ENCODE data around the gene FGD5.
"Not testable (repeated sequence)": the region's sequence is repeated elsewhere in the genome, so short reads cannot be mapped to it uniquely, and the experiment has no call there.

The FGD5 gene

DNA sequence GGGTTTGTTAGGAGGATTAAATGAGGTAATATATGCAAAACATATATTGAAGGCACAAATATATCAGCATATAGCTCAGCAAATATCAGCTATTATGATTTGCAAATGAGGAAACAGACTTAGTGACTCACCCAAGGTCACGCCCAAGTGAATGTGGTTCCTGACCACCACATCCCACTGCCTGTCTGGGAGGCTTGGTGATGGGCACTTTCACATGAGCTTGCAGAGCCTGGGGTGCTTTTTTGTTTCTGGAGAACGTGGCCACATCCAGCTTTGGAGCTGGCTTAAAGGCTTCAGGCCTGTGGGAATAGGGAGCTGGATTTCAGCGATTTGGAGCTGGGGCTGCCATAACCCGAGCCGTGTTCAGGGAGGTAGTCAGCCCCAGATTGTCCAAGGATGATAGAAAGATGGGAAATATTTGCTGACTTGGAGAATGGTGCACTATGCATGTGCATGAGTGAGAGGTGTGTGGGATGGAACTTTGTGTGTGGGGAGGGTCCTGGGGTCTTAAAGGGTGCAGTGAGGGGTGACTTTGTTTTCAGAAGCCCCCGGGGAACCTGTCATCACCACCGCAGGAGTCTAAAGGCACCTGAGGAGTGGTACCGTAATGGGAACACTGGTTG, 12.0 kb upstream of the FGD5 start:
- DNase-seq = peak; percentile 24

DNA sequence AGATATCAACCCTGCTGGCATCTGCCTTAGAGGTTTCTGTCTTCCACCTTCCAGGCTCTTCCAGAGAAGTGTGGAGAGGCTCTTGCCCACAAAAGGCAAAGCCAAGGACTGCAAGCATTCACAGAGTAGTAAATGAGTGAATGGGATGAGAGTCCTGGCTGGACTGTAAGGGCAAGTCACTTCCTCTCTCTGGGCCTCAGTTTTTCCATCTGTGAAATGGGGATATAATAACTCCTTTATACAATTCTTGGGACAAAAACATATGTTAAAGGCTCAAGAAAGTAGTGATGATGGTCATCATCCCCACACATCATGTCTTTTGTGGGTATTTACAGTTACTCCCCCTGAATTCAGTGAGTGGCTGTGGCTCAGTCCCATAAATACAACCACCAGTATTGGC, 10.7 kb upstream of the FGD5 start:
- no peak for DNase-seq

DNA sequence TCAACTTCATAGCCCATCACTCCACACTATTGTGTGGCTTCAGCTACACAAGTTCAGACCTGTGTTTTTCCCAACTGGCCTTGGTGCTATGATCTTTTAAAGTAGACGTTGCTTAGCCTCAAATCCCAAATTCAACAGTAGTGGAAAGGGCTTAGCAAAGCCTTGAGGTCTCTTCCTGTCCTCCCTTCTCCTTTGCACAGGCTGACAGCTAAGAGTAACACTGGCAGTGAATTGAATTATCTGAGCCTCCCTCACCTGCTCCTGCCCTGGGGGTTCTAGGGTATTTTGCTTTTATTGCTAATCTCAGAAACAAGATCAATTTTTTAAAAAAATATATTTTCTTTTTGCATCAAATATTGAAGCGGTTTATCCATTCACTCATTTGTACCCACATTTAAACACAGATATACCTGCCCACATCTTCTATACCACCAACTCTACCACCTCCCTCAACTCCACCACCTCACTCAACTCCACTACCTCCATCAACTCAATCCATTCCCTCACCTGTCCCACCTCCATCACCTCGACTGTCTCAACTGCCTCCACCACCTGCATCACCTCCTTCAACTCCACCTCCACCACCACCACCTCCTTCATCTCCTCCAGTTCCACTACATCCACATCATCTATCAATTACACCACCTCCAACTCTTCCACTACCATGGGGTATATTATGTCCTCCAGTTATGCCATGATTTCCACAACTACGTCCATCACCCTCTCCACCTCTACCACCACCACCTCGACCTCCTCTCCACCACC, 10.1 kb upstream of the FGD5 start:
- no peak for DNase-seq

DNA sequence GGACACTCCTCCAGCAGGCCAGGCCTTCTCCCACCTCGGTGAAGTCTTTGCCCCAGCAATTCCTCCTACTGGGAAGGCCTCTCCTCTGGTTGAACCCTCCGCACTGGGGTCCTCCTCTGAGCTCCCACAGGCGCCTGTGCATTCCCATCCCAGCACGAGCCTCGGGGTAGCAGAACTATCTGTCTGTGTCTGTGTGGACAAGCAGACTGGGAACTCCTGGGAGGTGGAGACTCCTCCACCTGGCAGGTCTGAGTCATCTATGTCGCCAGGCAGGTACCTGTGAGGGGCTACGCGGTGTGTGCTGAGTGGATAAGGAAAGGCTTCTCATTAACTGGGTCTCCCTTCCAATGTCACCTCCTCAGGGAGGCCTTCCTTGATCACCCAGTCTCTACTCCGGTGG, 9.2 kb upstream of the FGD5 start:
- DNase-seq = not testable (repeated sequence)

DNA sequence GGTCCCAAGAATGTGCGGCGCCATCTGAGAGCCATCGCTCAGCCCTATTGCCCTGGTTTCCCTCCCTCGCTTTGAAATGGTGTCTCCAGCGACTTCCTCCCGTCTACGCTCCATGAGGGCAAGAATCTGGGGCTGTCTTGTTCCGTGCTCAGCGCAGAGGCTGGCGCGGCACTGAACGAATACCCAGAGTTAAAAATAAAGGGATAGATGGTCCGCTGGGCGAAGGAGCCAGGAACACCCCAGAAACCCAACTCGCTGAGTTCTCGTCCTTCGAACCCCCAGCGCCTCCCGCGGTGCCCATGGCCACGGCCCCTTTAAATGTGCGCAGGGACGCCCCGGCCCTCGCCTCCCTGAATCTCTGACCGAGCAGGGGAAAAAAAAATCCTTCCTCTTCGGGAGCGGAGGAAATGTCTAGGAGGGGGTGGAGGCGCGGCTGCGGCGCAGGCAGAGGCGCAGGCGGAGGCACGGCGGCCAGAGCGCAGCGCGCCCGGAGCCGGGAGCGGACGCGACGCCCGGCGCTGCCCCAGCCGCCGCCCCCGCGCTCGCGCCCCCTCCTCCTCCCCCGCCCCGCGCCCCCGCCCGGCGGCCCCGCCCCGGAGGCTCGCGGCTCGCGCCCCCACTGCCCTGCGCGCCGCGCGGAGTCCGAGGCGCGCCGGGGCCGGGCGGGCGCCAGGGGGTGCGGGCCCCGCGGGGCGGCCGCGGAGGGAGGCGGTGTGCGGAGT, 8.5 kb upstream of the FGD5 start:
- DNase-seq = no peak

DNA sequence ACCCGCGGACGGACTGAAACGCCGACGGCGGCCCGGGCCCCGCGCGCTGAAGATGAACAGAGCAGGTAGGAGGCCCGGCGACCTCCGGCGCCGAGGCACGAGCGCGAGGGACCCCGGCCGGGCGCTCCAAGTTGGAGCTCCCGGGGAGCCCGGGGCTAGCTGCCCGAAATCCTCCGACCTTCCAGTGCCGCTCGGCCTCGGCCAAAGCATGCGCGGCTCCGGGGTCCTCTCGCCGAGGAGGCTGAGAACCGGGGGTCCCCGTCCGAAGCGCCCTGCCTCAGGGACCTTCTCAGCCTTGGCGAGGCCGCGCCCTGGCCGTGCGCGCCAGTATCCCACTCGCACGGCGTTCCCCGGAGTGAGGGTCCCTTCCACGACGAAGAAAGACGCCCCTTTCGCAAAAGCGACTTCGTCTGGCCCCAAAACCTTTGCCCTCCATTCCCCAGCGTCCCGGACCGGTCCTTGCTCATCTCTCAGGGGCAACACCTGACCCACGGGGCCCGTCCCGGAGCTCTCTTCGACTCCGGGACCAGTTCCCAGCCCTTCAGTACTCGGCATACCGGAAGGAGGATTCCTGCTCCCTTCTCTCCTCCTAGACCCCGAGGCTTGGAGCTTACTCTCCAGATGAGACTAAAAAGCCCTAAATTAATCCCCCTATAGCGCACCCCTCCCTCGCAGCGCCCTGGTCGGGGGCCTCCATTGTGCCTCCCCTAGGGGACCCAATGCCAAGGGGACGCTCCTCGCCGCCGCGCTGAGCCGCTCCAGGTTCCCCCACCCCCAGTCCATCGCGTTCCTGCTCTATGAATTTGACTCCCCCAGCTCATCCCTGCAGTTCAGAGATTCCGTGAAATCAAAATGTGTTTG, 7.7 kb upstream of the FGD5 start:
- DNase-seq = no peak

DNA sequence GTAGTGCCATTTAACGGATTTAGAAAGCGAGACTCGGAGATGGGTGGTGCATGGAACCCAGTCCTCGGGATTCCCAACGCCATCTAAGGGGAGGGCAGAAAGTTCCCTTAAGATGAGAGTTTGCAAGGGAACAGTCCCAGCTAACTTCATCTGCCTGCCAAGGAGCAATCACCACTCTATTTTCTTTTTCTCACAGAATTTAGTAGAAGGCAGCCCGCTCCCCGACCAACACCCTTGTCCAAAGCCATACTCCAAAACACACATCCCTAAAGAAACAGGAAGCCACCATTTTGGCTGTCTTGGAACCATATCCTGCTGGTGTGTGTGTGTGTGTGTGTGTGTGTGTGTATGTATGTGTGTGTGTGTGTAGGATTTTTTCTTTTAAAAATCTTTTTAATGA, 7.1 kb upstream of the FGD5 start:
- no peak for DNase-seq

DNA sequence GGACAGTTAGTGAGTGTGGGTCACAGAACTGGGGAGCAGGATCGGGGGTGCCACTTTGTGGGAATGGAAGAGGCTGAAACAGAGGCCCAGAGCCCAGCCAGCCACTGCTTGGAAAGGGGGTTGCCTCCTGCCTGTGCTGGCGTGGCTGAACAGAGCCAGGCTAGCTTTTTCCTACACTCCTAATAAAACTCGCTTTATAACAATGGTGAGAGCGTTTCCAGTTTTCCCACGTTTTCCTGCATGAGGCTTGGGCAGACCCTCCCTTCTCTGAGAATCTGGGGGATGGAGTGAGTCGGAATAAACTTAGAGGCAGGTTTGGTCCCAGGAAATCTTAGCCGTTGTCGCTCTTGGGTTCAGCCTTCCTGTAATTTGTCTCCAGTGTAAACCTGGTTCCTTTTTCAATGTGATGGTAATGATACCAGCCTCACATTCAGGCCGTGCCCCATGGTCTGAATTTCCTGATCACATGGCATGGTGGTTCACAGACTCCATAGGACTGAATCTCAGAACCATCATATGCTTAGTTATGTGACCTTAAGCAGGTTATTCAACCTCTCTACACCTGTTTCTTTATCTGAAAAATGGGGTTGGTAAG, 6.5 kb upstream of the FGD5 start:
- no peak for DNase-seq

DNA sequence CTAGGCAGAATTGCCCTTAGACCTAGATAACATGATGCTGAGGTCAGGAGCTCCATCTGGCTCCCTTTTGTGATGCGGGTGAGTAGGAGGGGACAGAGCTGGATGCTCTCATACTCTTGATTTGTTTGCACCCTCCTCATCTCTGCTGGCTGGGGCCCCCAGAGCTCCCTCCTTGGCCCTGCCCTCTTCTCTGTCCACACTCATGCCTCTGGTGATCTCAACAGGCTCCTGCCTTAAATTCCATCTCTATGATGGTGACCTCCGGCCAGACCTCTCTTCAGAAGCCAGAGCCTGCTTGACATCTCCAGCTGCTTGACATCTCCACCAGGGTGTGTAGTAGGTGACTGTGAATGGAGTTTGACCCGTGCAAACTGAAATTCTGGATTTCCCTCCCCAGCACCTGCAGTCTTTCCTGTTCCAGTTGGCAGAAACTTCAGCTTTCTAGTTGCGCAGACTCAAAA, 4.3 kb upstream of the FGD5 start:
- DNase-seq = no peak

DNA sequence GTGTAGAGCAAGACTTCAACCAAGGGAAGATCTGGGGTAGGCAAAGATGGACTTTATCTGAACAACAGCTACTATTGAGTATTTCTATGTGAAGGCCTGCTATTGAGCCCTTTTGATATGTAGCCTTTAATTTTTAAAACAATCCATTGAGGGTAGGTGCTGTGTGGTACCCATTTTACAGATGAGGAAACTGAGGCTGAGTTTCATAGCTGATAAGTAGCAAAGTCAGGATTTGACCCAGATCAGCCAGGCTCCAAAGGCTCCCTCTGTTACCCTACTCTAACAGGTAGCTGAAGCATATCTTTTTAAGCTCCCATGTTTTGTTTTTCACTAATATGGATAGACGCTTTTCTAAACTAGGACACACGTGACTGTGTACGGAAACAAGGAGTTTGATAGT, 2.4 kb upstream of the FGD5 start:
- DNase-seq = no peak

DNA sequence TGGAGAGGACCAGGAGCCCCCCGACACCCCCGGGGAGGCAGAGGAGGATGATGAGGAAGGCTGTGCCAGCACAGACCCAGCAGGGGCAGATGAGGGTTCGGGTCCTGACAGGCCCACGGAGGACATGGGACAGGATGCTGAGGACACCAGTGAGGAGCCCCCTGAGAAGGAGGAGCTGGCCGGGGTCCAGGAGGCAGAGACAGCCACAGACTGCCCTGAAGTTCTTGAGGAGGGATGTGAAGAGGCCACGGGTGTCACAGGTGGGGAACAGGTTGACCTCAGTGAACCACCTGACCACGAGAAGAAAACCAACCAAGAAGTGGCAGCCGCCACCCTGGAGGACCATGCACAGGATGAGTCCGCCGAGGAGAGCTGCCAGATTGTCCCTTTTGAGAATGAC, 909 bp downstream of the FGD5 start:
- DNase-seq = no peak

DNA sequence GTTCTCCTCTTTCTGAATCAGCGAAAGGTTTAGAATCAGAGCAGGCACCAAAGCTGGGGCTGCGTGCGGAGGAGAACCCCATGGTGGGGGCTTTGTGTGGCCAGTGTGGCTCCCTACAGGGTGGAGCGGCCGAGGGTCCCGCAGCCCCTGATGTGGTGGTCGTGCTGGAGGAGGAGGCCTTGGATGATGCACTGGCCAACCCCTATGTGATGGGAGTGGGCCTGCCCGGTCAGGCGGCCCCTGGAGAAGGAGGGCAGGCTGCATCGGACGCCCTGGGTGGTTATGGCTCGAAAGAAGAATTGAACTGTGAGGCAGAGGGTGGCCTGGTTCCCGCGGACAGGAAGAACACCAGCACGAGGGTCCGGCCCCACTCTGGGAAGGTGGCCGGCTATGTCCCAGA, 1.4 kb downstream of the FGD5 start:
- no peak for DNase-seq

DNA sequence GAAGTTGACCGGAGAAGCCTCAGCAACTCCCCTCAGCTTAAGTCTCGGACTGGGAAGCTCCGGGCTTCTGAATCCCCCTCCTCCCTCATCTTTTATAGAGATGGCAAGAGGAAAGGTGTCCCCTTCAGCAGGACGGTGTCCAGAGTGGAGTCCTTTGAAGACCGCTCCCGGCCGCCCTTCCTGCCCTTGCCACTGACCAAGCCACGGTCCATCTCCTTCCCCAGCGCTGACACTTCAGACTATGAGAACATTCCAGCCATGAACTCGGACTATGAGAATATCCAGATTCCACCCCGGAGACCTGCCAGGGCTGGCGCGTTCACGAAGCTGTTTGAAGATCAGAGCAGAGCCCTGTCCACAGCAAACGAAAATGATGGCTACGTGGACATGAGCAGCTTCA, 2.4 kb downstream of the FGD5 start:
- no peak for DNase-seq

DNA sequence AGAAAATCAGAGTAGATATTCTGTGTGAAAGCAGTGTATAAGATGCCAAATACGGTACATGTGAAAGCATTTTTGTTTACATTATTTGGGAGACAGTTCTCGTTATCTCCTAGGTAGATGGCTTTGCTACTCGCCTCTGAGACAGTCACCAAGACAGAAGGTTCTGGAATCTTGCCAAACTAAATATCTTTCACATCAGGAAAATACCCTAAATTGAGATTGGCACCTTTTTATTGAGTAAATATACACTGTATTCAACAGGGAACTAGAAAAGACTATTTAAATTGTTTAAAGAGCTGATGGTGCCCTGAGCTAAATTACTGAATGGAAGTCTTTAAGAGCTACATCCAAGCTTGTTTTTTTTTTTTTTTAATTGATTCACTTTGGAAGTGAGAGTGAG, 3.4 kb downstream of the FGD5 start:
- no peak for DNase-seq

DNA sequence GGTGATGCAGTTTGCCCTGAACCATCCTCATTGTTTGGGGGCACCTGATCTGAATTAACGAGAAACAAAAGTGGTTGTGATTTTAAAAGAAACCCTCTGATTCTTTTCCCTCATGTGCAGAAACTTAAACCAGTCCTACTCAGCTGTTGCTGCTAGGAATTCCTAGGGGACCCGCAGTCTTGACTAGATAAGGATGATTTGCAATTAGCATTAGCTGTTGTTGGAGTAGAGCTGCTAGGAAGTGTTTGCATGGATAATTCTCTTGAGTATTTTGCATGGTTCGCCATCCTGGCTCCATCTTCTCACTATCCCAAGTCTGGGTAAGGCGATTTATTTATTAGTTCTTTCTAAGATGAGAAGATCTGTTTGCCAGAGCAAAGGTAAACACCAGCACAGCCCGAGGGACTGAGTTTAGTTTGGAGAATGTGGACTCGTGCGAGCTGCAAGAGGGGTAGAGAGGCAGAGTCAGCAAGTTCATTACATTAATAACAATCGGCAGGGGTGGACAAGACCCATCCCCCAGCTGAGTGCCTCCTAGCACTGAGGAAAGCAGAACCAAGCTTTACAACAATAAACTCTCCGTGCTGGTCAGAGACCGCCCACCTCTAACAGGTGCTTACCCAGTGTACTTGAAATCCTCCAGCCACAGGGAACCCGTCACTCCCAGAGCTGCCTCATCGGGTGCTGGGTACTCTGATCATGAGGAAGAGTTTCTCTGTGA, 4.1 kb downstream of the FGD5 start:
- no peak for DNase-seq

DNA sequence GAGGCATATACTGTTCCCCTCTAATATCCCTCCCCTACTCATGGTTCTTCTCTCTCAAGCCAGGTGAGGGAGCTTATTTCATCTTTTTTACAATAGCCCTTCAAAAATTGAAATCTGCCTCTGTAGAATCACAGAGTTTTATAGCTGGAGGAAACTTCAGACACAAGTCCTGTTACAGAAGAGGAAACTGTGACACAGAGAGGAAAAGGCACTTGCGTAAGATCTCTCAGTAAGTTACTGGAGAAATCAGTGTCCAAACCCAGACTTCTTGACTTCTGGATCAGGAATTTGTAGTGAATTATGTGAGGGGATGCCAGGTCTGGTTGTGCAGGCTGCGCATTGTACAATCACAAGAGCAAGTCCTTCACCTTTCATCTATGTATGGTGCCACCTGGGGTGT, 4.6 kb downstream of the FGD5 start:
- no peak for DNase-seq

DNA sequence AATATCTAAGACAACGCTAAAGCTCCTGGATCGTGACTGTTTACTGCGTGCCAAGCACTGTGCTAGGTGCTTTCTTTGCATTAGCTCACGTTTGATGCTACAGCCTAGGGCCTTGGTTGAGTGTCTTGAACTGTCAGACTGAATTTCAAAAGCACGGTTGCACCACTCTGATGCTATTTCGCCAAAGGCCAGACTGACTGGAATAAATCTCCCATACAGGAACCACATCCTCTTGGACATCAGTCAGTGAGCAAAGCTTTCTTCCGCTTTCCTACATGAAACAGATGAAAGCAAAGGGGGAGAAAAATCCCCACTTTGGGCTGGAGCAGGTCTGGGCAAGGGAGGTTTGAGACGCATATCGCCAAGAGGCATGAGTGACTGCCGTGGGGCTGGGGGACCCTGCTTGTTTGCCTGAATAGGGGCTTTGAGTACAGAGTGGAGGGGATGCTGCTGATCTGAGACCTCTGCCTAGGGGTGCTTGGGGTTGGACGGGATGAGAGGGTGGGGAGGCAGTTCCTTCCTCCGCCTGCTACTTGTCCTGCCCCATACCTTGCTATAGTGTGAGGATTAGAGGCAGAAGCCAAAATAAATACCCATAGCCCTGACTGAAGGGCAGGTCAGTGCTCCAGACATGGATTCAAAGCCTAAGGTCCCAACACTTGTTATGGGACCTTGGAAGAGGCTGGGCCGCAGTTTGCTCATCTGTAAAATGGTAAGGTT, 5.3 kb downstream of the FGD5 start:
- no peak for DNase-seq

DNA sequence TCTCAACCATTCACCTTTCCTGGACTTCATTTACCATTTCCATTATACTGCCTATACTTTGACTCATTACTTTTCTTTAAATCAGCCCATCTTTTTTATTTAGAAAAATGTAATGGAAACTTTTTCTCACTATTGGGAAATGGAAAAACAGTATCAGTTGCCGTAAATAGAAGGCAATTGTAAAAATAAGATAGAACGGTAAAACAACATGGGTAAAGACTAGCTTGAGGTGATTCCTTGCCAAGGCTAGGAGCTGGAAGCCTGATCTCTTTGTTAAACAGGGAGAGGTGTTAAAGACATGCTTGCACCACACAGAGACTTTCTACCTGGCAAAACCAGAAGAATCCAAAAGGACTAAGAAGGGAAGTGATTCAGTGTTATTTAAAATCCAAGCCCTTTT, 5.9 kb downstream of the FGD5 start:
- no peak for DNase-seq

DNA sequence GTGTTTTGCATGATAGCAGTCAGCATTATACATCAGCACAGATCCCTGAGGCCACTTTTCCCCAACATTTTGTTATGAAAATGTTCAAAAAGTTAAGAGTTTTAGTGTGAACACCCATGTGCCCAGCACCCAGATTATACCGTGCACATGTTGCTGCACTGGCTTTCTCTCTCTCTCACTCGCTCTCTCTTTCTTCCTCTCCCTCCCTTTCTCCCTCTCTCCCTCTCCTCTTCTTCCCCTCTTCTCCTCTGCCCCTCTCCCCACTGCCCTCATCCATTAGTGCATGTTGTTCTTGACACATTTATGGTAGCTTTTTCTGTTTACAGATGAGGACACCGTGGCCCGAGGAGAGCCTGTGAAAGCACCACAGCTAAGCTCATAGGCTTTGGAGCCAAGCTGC, 7.3 kb downstream of the FGD5 start:
- DNase-seq = no peak

DNA sequence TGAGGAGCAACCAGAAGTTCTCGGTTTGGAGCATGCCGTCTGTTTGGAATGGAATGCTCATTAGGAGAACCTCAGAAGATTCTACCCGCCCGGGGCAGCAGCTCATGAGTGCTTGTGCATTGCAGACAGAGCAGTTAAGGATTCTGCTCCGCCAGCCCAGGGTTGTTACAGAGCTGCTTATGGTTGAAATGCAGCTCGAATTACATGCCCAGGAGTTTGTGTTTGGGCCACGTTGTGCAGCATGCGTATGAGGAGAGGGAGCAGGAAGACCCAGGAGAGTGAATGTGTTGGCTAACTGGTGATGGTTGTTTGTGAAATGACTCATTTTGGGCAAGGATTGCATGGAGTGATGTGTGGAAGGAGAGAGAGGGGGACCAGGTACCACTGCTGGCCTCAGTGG, 9.0 kb downstream of the FGD5 start:
- no peak for DNase-seq

DNA sequence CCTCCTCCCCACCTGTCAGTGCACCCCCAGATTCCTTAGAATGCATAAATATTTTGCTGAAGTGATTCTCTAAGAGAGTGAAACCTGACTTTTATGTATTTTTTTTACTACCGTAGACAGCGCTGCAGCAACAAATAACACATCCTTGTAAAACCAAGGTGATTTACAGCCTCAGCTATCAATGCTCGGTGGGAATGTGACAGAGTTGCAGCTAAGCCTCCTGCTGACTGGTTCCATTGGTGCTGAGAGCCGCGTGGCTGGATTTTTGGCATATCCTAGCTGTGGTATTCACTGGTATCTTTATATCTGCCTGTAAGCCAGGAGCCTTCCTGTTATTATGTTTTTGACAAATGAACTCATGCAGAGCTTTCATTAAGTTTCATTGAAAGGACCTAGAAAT, 11.0 kb downstream of the FGD5 start:
- no peak for DNase-seq
